ENCODE measurements around the gene LRP2.

LRP2 gene

DNA sequence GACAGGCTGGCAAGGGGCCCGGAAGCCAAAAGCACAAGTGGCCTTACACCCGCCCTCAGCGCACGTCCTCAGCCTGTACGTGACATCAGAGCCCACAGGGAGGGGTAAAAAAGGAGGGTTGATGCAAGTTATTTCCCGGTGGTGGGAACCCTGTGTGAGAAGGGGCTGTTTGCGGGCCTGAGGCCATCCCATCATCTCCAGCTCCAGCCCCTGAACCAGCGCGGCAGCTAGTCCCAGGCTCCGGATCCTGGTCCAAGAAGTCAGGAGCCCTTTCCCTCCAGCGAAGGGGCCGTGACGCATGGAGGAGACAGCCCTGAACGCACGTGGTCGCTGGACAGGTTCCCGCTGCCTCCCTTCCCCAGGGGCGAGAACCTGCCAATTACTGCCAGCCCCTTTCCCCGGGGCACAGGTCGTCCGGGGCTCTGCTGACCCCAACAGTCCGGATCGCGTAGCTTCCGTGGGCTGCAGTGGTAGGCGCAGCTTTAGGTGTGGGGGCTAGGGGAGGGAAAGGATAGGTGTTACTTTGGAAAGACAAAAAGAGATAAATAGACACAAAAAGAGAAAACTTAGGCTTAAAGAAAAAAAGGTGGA, 1.3 kb upstream of the LRP2 start:
- CTCF ChIA-PET: interaction anchor here (0.7 kb wide), 1 partner anchor 586 kb away, joined by 6 read pairs; no protein-coding TSS in a partner anchor
- POLR2A ChIA-PET (ENCODE audit: low non-redundant PET): no interaction called here

DNA sequence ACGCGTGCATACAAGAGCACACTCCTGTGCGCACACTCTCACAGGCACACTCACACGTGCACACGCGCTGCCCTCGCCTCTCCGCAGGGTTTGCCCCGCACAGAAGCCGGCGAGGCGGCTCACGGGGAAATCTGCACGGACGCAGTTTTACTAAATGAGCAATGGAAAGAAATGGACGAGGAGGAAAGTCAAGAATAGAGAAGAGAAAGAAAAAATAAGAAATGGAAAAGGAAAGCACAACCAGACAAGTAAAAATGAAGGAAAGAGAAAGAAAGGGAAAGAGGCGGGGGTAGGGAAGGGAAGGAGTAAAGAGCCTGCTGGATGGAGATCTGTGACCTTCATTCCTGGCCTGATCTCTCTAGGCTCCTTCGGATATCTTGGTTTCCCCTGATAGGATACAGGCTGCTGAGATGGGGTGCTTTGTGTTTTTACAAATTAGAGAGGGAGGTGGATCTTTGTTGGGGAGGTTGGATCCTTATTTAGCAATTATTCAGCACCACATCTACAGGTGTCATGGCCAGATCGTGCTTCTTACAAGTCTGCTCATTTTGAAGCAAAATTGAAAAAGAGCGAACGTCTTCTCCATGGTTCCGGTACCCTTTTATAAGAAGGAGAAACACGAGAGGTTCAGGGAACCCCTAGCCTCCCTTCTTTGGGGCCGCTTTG, 693 bp upstream of the LRP2 start:
- TF ChIP-seq, protein P1, sequence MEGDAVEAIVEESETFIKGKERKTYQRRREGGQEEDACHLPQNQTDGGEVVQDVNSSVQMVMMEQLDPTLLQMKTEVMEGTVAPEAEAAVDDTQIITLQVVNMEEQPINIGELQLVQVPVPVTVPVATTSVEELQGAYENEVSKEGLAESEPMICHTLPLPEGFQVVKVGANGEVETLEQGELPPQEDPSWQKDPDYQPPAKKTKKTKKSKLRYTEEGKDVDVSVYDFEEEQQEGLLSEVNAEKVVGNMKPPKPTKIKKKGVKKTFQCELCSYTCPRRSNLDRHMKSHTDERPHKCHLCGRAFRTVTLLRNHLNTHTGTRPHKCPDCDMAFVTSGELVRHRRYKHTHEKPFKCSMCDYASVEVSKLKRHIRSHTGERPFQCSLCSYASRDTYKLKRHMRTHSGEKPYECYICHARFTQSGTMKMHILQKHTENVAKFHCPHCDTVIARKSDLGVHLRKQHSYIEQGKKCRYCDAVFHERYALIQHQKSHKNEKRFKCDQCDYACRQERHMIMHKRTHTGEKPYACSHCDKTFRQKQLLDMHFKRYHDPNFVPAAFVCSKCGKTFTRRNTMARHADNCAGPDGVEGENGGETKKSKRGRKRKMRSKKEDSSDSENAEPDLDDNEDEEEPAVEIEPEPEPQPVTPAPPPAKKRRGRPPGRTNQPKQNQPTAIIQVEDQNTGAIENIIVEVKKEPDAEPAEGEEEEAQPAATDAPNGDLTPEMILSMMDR (conservative IDR thresholded peaks at IDR 0.05; ENCODE audit: low read depth): no peak
- H3K27ac ChIP-seq: no peak overlapping the region
- no peak for DNase-seq (ENCODE audit: low spot score)
- CTCF ChIA-PET: no interaction called here
- POLR2A ChIA-PET (ENCODE audit: low non-redundant PET): no interaction called here

More for the DNA sequence above, 1.3 kb upstream of the LRP2 start:
- TF ChIP-seq, protein P1 (conservative IDR thresholded peaks at IDR 0.05; ENCODE audit: low read depth): no peak
- no peak overlapping the region for H3K27ac ChIP-seq
- DNase-seq (ENCODE audit: low spot score): no peak

GRCh38 chr2:169361706-169362117, 622 bp downstream of the LRP2 start:
- no peak for DNase-seq (ENCODE audit: low spot score)
- ChIA-PET POLR2A (ENCODE audit: low non-redundant PET) (no interaction called here), CTCF (no interaction called here)
- no peak overlapping the region for H3K27ac ChIP-seq
- TF ChIP-seq, protein P1 (conservative IDR thresholded peaks at IDR 0.05; ENCODE audit: low read depth): no peak

GRCh38 chr2:169360984-169361705, 1.2 kb downstream of the LRP2 start:
- POLR2A ChIA-PET (ENCODE audit: low non-redundant PET): no interaction called here
- no peak overlapping the region for H3K27ac ChIP-seq
- CTCF ChIA-PET: no interaction called here
- TF ChIP-seq, protein P1 (conservative IDR thresholded peaks at IDR 0.05; ENCODE audit: low read depth): no peak
- DNase-seq (ENCODE audit: low spot score): no peak

DNA sequence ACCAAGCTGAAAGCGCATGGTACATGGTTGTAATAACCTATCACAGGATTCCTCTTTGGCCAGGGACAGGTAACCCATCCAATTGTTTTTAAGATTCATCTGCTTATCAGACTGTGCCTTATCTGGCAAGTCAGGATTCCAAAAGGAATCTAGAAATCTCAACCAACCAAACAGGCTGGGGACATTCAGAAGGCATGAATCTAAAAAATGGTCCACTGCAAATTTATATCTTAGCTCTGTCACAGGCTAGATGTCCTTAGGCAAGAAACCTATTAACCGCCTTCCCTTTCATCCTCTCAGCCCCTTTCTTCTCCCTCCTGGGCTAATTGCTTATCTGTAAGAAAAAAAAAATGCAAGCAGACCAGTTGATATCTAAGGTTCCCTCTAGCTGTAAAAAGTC, 4.3 kb downstream of the LRP2 start:
- no peak overlapping the region for H3K27ac ChIP-seq
- ChIA-PET POLR2A (ENCODE audit: low non-redundant PET) (no interaction called here), CTCF (interaction anchor here (0.6 kb wide), 1 partner anchor 345 kb away, joined by 3 read pairs; no protein-coding TSS in a partner anchor)
- TF ChIP-seq, protein P1 (conservative IDR thresholded peaks at IDR 0.05; ENCODE audit: low read depth): no peak
- DNase-seq (ENCODE audit: low spot score): no peak

DNA sequence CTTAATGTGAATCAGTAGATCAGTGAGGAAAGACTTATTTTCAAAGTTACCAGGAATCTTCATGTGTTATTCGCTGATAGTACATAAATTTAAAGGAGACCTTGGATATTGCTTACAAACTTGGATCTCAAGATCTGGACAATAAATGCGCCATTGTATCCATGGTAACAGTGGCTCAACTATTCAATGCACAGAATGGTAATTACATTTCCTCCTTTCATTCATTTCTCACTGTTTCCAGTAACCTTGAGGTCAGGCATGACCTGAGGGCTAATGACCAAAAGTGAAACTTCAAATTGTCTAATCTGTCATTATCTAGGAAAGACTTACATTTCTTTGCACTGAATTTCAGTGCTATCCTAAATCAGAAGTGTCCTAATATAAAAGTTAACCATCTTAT, 8.1 kb downstream of the LRP2 start:
- ChIA-PET CTCF (no interaction called here), POLR2A (ENCODE audit: low non-redundant PET) (no interaction called here)
- DNase-seq (ENCODE audit: low spot score): no peak
- no peak overlapping the region for H3K27ac ChIP-seq
- TF ChIP-seq, protein P1 (conservative IDR thresholded peaks at IDR 0.05; ENCODE audit: low read depth): no peak

All from RWPE1 (cell line).